ENCODE results near the gene TP63.

GRCh38 chr3:189941125-189941524, 309.9 kb downstream of the TP63 start:
- no peak for TF ChIP-seq CTCF (IDR thresholded peaks at IDR 0.05)
- TF ChIP-seq ZFX (IDR thresholded peaks at IDR 0.05; ENCODE audit: borderline replicate concordance): no peak
